GM12865 (cell line): ENCODE results near the gene LPP.

Experiments used
- DNase-seq: peaks from one replicate; pipeline ENCODE4 v3.0.0; 2010; ENCODE audit warnings: low read depth
- H3K4me3 ChIP-seq: 2 replicates; pipeline ENCODE4 v1.5.1; 2011; ENCODE audit warnings: mild to moderate bottlenecking, low read depth, low read length, control low read depth
- TF ChIP-seq, protein P1 (sequence below): IDR thresholded peaks from 2 replicates; pipeline ENCODE4 v1.5.1; 2011; ENCODE audit warnings: low read length, control low read depth, low read depth, inconsistent platforms; ENCODE audit not compliant: insufficient read depth; ENCODE audit errors: missing control alignments

LPP gene

DNA sequence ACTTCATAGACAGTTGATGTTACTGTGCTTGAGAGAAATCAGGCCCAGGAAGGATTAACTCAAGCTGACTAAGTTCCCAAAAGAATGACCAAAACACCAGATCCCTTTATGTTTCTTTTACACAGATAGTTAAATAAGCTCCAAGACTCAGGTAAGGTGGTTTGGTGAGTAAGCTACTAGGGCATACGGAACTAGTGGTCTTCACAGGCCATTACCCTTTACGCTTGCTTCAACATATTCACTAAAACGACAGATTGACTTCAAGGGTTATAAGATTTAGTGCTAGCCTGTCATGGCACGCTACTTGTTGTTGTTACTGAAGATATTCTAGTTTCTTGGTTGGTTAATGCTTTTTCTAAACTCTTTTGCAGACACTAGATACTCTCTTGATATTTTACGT is 369.3 kb downstream of the LPP start:
- no peak overlapping the region for H3K4me3 ChIP-seq
- TF ChIP-seq, protein P1, sequence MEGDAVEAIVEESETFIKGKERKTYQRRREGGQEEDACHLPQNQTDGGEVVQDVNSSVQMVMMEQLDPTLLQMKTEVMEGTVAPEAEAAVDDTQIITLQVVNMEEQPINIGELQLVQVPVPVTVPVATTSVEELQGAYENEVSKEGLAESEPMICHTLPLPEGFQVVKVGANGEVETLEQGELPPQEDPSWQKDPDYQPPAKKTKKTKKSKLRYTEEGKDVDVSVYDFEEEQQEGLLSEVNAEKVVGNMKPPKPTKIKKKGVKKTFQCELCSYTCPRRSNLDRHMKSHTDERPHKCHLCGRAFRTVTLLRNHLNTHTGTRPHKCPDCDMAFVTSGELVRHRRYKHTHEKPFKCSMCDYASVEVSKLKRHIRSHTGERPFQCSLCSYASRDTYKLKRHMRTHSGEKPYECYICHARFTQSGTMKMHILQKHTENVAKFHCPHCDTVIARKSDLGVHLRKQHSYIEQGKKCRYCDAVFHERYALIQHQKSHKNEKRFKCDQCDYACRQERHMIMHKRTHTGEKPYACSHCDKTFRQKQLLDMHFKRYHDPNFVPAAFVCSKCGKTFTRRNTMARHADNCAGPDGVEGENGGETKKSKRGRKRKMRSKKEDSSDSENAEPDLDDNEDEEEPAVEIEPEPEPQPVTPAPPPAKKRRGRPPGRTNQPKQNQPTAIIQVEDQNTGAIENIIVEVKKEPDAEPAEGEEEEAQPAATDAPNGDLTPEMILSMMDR, result no peak
- no peak for DNase-seq

DNA sequence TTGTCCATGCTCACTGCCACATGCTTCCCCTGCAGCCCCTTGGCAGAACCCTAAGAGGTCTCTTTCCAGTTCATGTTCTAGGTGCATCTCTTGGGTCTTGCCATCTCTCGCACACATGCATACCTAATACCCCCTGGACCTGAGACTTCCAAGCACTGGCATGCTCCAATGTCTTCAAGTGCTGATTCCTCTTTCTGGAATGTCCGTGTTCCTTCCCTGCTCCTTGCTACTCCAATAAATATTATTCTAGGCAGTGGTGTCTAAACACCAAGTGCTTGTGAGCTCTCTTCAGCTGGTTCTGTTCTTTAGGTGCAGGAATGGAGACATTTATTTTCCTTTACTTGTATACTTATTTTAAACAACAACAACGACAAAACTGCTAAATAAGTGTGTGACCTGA is 370.1 kb downstream of the LPP start:
- TF ChIP-seq, protein P1, result no peak
- no peak overlapping the region for H3K4me3 ChIP-seq
- no peak for DNase-seq

DNA sequence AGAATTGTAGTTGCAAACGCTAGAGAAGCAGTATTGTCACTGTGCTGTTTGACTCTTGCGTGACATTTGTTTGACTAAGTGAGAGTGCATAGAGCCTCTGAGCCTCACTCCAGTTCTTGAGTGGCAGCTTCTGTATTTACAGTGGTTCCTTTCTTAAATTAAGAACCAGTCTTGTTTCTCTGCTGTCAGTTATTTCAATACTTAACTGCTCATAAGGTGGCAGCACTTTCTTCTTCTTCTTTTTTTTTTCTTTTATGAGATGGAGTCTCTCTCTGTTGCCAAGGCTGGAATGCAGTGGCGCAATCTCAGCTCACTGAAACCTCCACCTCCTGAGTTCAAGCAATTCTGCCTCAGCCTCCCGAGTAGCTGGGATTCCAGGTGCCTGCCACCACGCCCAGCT is 372.1 kb downstream of the LPP start:
- H3K4me3 ChIP-seq, result no peak overlapping the region
- TF ChIP-seq, protein P1, result no peak
- no peak for DNase-seq

DNA sequence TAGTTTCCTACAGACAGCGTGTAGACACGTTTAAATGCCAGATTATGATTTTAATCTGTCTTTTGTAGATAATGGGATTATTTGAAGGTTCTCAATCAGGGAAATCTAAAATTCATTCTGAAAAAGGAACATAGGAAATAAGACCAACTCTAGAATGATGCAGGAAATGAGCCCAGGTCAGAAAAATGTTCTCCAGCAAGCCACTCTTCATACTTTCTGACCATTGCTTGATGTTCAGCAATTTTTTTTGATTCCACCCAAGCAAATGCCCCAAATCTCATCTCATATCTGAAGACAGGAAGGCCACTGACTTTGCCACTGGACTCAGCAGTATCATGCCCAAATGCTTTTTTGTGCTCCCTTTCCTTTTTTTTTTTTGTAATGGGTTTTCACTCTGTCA is 373.4 kb downstream of the LPP start:
- H3K4me3 ChIP-seq, result no peak overlapping the region
- TF ChIP-seq, protein P1, result no peak
- DNase-seq, result no peak

GRCh38 chr3:188528396-188528795 is 374.4 kb downstream of the LPP start:
- TF ChIP-seq, protein P1, result no peak
- H3K4me3 ChIP-seq, result no peak overlapping the region
- DNase-seq, result no peak

DNA sequence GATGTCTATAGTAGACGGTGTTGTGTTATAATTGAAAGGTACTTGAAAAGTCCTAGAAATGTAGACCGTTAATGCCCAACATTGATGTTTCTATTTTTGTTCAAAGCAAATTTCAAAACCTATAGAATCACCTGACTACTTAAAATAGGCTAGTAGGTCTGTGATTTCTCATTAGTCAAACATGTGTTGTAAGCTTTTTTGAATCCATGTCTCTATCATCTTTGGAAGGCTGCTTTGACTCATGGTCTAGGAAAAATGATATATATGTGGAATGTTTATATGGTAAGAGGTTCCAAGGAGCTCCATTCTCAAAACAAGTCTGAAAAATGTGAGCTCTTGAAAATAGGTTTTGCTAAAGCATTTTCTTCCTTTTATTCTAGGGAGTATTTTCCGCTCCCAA is 375.3 kb downstream of the LPP start:
- TF ChIP-seq, protein P1, result no peak
- no peak for DNase-seq
- no peak overlapping the region for H3K4me3 ChIP-seq

DNA sequence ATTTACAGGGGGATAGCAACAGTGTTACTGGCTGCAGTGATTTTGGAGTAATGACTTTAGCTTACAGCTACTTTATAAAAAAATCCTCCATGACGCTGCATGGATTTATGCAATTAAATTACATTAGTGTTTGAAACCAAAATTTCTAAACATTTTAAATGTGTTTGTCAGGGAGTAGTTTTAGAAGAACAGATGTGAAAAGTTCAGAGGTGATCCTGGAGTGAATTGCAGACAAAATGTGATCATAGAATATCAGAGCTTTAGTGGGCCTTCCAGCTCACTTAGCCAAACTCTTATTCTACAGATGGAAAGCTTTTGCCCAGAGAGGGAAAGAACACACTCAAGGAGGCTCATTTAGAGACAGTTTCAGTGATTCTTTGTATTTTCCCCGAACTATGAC is 376.3 kb downstream of the LPP start:
- DNase-seq, result no peak

More for the DNA sequence above, 376.3 kb downstream of the LPP start:
- TF ChIP-seq, protein P1, result no peak
- H3K4me3 ChIP-seq, result no peak overlapping the region
